SU-DHL-6 (cell line): ENCODE measurements around the gene BANF1.

ENCODE experiments used
- H2AFZ ChIP-seq: fragments of 200-600 bp; sonication (generic); 2 replicates; pipeline ENCODE4 v1.6.1; 2014; ENCODE audit warnings: low read depth, mild to moderate bottlenecking, moderate library complexity, mixed read lengths, antibody characterized with exemption, low read length; ENCODE audit not compliant: severe bottlenecking
- H3F3A ChIP-seq: fragments of 200-600 bp; shearing (Covaris generic); 2 replicates; pipeline ENCODE4 v1.6.0; 2016; ENCODE audit warnings: antibody characterized with exemption, mild to moderate bottlenecking; ENCODE audit not compliant: insufficient read depth
- H3K27ac ChIP-seq: fragments of 200-600 bp; sonication (generic); 2 replicates; pipeline ENCODE4 v1.5.1; 2016; ENCODE audit warnings: low read depth, mild to moderate bottlenecking, low read length, moderate library complexity, mixed read lengths
- H3K27me3 ChIP-seq: fragments of 200-600 bp; sonication (generic), shearing (Covaris generic); 2 replicates; pipeline ENCODE4 v1.6.0; 2014; ENCODE audit warnings: mild to moderate bottlenecking, low read length
- H3K36me3 ChIP-seq: fragments of 200-600 bp; sonication (generic); 2 replicates; pipeline ENCODE4 v1.6.1; 2014; ENCODE audit warnings: mild to moderate bottlenecking, low read length, mixed read lengths
- H3K4me2 ChIP-seq: fragments of 300-600, 200-600 bp; shearing (Covaris generic), sonication (generic); 2 replicates; pipeline ENCODE4 v1.6.0; 2014; ENCODE audit warnings: low read length, low read depth, mild to moderate bottlenecking; ENCODE audit not compliant: poor library complexity, severe bottlenecking
- H3K4me3 ChIP-seq: fragments of 200-600 bp; sonication (generic); 2 replicates; pipeline ENCODE4 v1.5.1; 2014; ENCODE audit warnings: antibody characterized with exemption, low read length, mild to moderate bottlenecking, mixed read lengths; ENCODE audit not compliant: insufficient read depth, poor library complexity, severe bottlenecking
- H3K79me2 ChIP-seq: fragments of 200-600 bp; sonication (generic); 2 replicates; pipeline ENCODE4 v1.6.1; 2014; ENCODE audit warnings: mild to moderate bottlenecking, low read length, moderate library complexity; ENCODE audit not compliant: insufficient read depth
- H3K9ac ChIP-seq: fragments of 200-600 bp; sonication (generic); 2 replicates; pipeline ENCODE4 v1.7.0; 2014; ENCODE audit warnings: mild to moderate bottlenecking, low read length
- H3K9me2 ChIP-seq: fragments of 200-600 bp; sonication (generic); replicated peaks from 2 replicates; pipeline ENCODE4 v1.6.1; 2014; ENCODE audit warnings: low read length; ENCODE audit not compliant: insufficient read depth
- H3K9me3 ChIP-seq: fragments of 200-600 bp; sonication (generic); 2 replicates; pipeline ENCODE4 v1.6.1; 2014; ENCODE audit warnings: low read length, mixed read lengths; ENCODE audit not compliant: insufficient read depth
- H4K20me1 ChIP-seq: fragments of 200-600 bp; sonication (generic); 2 replicates; pipeline ENCODE4 v1.6.1; 2014; ENCODE audit warnings: low read depth, mild to moderate bottlenecking, antibody characterized with exemption, low read length, moderate library complexity, mixed read lengths
- CTCF ChIP-seq: fragments of 200-600 bp; sonication (generic); IDR thresholded peaks from one replicate; pipeline ENCODE4 v1.5.1; 2017; ENCODE audit warnings: antibody characterized with exemption, mild to moderate bottlenecking, low read length, moderate library complexity; ENCODE audit not compliant: insufficient read depth, poor library complexity, severe bottlenecking
- EZH2phosphoT487 ChIP-seq: fragments of 200-600 bp; sonication (generic), shearing (Covaris generic); conservative IDR thresholded peaks from 2 replicates; pipeline ENCODE4 v1.6.1; 2018; ENCODE audit warnings: mild to moderate bottlenecking, antibody characterized with exemption, low read length, moderate library complexity, mixed read lengths

Gene BANF1

GRCh38 chr11:66051371-66051765, 49.1 kb downstream of the BANF1 start:
- peaks cover 28% of the 10 kb centered on the region for H3K79me2 ChIP-seq
- peak overlapping the region; percentile 78 for H2AFZ ChIP-seq

DNA sequence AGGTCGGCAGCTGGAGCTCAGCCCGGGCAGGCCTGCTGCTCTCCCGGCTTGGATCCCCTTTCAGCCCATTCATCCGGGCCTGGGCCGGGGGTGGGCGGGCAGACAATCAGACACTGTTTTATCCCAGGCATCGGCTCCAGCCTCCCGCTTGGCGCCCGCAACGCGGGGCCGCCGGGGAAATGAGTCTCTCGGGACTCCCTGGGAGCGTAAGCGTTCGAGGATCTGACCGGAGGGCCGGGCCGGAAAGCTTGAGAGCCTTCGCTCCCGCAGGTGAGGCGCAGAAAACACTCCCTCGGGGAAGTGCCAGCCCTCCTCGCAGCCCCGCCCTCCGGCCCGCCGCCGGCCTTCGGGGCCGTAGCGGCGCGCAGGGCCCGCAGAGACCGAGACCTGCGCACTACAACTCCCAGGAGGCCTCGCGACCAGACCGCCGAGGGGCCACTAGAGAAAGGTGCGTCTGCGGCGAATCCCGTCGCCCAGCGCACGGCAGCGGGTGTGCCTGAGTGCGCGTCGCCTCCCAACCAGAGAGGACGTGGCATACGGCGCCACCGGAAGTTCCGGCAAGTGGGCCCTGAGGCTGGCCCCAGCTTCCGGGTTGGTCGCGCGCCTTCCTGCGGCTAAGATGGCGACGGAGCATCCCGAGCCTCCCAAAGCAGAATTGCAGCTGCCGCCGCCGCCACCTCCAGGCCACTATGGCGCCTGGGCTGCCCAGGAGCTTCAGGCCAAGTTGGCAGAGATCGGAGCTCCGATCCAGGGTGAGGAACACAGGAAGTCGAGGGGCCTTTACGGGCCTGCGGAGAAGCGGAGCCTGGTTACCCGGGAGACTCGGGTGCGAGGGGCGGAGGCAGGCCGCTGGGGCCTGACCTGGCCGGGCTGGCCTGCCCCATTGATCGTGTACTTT, 49.7 kb downstream of the BANF1 start, which contains the start of gene SF3B2:
TSS of gene SF3B2 (plus strand) at position 599 of the 898 bp plus-strand sequence. CDS start at position 620, 21 bp downstream.
- no peaks in the 10 kb centered on the region for H4K20me1 ChIP-seq
- H3K79me2 ChIP-seq, result peaks cover 28% of the 10 kb centered on the region
- peak within 1 kb of the TSS; percentile 47 for H3K27ac ChIP-seq
- H3K36me3 ChIP-seq, result peaks cover 11% of the 10 kb centered on the region; the same call in 1 of the 2 replicates
- TF ChIP-seq CTCF (no peak), EZH2phosphoT487 (no peak)
- no peaks in the 10 kb centered on the region for H3K9me3 ChIP-seq
- peak within 1 kb of the TSS; percentile 93 for H3K9ac ChIP-seq
- H3K9me2 ChIP-seq, result no peaks in the 10 kb centered on the region
- no peaks in the 10 kb centered on the region for H3F3A ChIP-seq
- peak within 1 kb of the TSS; percentile 93 for H3K4me3 ChIP-seq
- peak within 1 kb of the TSS; percentile 78 for H3K4me2 ChIP-seq
- no peaks in the 10 kb centered on the region for H3K27me3 ChIP-seq
- H2AFZ ChIP-seq, result peak within 1 kb of the TSS; percentile 78

More at GRCh38 chr11:66051371-66051765, 49.1 kb downstream of the BANF1 start:
- Histone ChIP-seq H3K9ac (peak overlapping the region; percentile 72), H3K27me3 (no peaks in the 10 kb centered on the region), H3K4me3 (peak overlapping the region; percentile 59), H3K36me3 (peaks cover 11% of the 10 kb centered on the region; the same call in 1 of the 2 replicates), H3F3A (no peaks in the 10 kb centered on the region), H3K4me2 (peak overlapping the region; percentile 78), H3K27ac (peak overlapping the region; percentile 27), H3K9me2 (no peaks in the 10 kb centered on the region), H3K9me3 (no peaks in the 10 kb centered on the region), H4K20me1 (no peaks in the 10 kb centered on the region)
- TF ChIP-seq EZH2phosphoT487 (no peak), CTCF (no peak)

- Histone ChIP-seq H3K9ac (peak overlapping the region; percentile 93), H3F3A (no peaks in the 10 kb centered on the region), H3K27ac (peak overlapping the region; percentile 47), H2AFZ (peak overlapping the region; percentile 35), H3K9me3 (no peaks in the 10 kb centered on the region), H3K79me2 (peaks cover 28% of the 10 kb centered on the region), H3K4me2 (peak overlapping the region; percentile 61), H3K27me3 (no peaks in the 10 kb centered on the region), H3K9me2 (no peaks in the 10 kb centered on the region), H3K36me3 (peaks cover 11% of the 10 kb centered on the region; the same call in 1 of the 2 replicates), H3K4me3 (peak overlapping the region; percentile 93), H4K20me1 (no peaks in the 10 kb centered on the region)
- TF ChIP-seq EZH2phosphoT487 (no peak), CTCF (no peak)
Measured at GRCh38 chr11:66052664-66052982, 50.3 kb downstream of the BANF1 start.
